Suprapubic skin (tissue), 4 donors: ENCODE results near the gene GRP. TPM values are rescaled to one million over a fixed set of nuclear protein-coding genes. Genes with fewer than 3 reads are reported as not detected.

Experiments used
- DNase-seq, 2 donors: peaks; one replicate each; pipeline ENCODE4 v3.0.0-alpha.2; 2019; ENCODE audit warnings: low spot score in 2 of 2
- H3K27ac ChIP-seq: fragments of 200-600 bp; sonication (generic); one replicate; pipeline ENCODE4 v1.5.1; 2019
- H3K27me3 ChIP-seq: fragments of 200-600 bp; sonication (generic); one replicate; pipeline ENCODE4 v1.5.1; 2019
- H3K36me3 ChIP-seq: fragments of 200-600 bp; sonication (generic); one replicate; pipeline ENCODE4 v1.5.1; 2019
- H3K4me1 ChIP-seq: fragments of 200-600 bp; sonication (generic); one replicate; pipeline ENCODE4 v1.5.1; 2019
- H3K4me3 ChIP-seq: fragments of 200-600 bp; sonication (generic); one replicate; pipeline ENCODE4 v1.5.1; 2019; ENCODE audit warnings: mild to moderate bottlenecking
- H3K9me3 ChIP-seq: fragments of 200-600 bp; sonication (generic); one replicate; pipeline ENCODE4 v1.5.1; 2019
- CTCF ChIP-seq, 2 donors: fragments of 200-600 bp in 1 of 2; fragments of 450-650 bp in 1 of 2; sonication (generic) in 1 of 2; IDR thresholded peaks; one replicate each; pipeline ENCODE4 v1.5.1; 2016 to 2019; ENCODE audit warnings: antibody characterized with exemption in 2 of 2, mild to moderate bottlenecking in 1 of 2, moderate library complexity in 1 of 2
- EP300 ChIP-seq: sonication (generic); formaldehyde crosslinking; IDR thresholded peaks from one replicate; pipeline ENCODE4 v1.6.1; 2017; ENCODE audit warnings: antibody characterized with exemption
- POLR2A ChIP-seq, 2 donors: fragments of 450-650 bp; IDR thresholded peaks; one replicate each; pipeline ENCODE4 v1.6.1; 2017; ENCODE audit warnings: antibody characterized with exemption in 2 of 2, mild to moderate bottlenecking in 2 of 2, moderate library complexity in 2 of 2
- POLR2AphosphoS5 ChIP-seq, 3 donors: sonication (generic); formaldehyde crosslinking; IDR thresholded peaks; one replicate each; pipeline ENCODE4 v1.6.1; 2017; ENCODE audit warnings: antibody characterized with exemption in 3 of 3
- WGBS: methylation state at CpG from one replicate; pipeline ENCODE4 v1.1.5; 2018; 5-methylcytosine and 5-hydroxymethylcytosine counted together
- total RNA-seq, 4 donors: library from RNA; depleted of rRNA; stranded (reverse); fragments of >200 nt; gene quantifications; one replicate each; pipeline ENCODE4 v1.1.0, GENCODE V29; 2016

Gene GRP
- total RNA-seq, 4 donors from 2014 or later: not detected

- TF ChIP-seq EP300: no peak
- no peak for TF ChIP-seq CTCF (IDR thresholded peaks at IDR 0.05)
- TF ChIP-seq POLR2AphosphoS5 (IDR thresholded peaks at IDR 0.05): no peak
- TF ChIP-seq POLR2A (IDR thresholded peaks at IDR 0.05): no peak
- no peak overlapping the region for H3K4me3 ChIP-seq
- H3K4me1 ChIP-seq: no peaks in the 10 kb centered on the region
- DNase-seq: no peak
- no peaks in the 10 kb centered on the region for H3K27me3 ChIP-seq
- no peaks in the 10 kb centered on the region for H3K36me3 ChIP-seq
- no peak overlapping the region for H3K27ac ChIP-seq
- no peaks in the 10 kb centered on the region for H3K9me3 ChIP-seq
- 73% methylated on average over 2 of the region's 2 CpGs for WGBS
Measured at GRCh38 chr18:59189008-59189407, 30.9 kb upstream of the GRP start.

GRCh38 chr18:59189746-59190145 is 30.2 kb upstream of the GRP start:
- 71% methylated on average over 1 of the region's 1 CpG for WGBS
- Histone ChIP-seq H3K4me1 (no peaks in the 10 kb centered on the region), H3K4me3 (no peak overlapping the region), H3K9me3 (no peaks in the 10 kb centered on the region), H3K27ac (no peak overlapping the region), H3K36me3 (no peaks in the 10 kb centered on the region), H3K27me3 (no peaks in the 10 kb centered on the region)
- no peak for DNase-seq
- TF ChIP-seq EP300 (no peak), CTCF (IDR thresholded peaks at IDR 0.05) (no peak), POLR2AphosphoS5 (IDR thresholded peaks at IDR 0.05) (no peak), POLR2A (IDR thresholded peaks at IDR 0.05) (no peak)

- no peaks in the 10 kb centered on the region for H3K27me3 ChIP-seq
- no peak for DNase-seq
- TF ChIP-seq POLR2AphosphoS5 (IDR thresholded peaks at IDR 0.05) (no peak), EP300 (no peak), POLR2A (IDR thresholded peaks at IDR 0.05) (no peak), CTCF (IDR thresholded peaks at IDR 0.05) (no peak)
- H3K27ac ChIP-seq: no peak overlapping the region
- WGBS: 57% methylated on average over 4 of the region's 4 CpGs
- no peaks in the 10 kb centered on the region for H3K36me3 ChIP-seq
- no peaks in the 10 kb centered on the region for H3K9me3 ChIP-seq
- H3K4me1 ChIP-seq: no peaks in the 10 kb centered on the region
- no peak overlapping the region for H3K4me3 ChIP-seq
Measured at GRCh38 chr18:59196161-59196725, 23.7 kb upstream of the GRP start.

GRCh38 chr18:59197636-59198035 is 22.3 kb upstream of the GRP start:
- TF ChIP-seq CTCF (IDR thresholded peaks at IDR 0.05) (no peak), EP300 (no peak), POLR2A (IDR thresholded peaks at IDR 0.05) (no peak), POLR2AphosphoS5 (IDR thresholded peaks at IDR 0.05) (no peak)
- 77% methylated on average over 2 of the region's 2 CpGs for WGBS
- no peaks in the 10 kb centered on the region for H3K4me1 ChIP-seq

GRCh38 chr18:59198215-59198614 is 21.7 kb upstream of the GRP start:
- DNase-seq: no peak
- no peaks in the 10 kb centered on the region for H3K9me3 ChIP-seq
- H3K36me3 ChIP-seq: no peaks in the 10 kb centered on the region
- no peaks in the 10 kb centered on the region for H3K27me3 ChIP-seq
- H3K27ac ChIP-seq: no peak overlapping the region
- H3K4me3 ChIP-seq: no peak overlapping the region
- TF ChIP-seq EP300: no peak
- TF ChIP-seq CTCF (IDR thresholded peaks at IDR 0.05): no peak
- no peak for TF ChIP-seq POLR2A (IDR thresholded peaks at IDR 0.05)
- no peak for TF ChIP-seq POLR2AphosphoS5 (IDR thresholded peaks at IDR 0.05)
- 86% methylated on average over 6 of the region's 6 CpGs for WGBS
- peaks cover 2% of the 10 kb centered on the region for H3K4me1 ChIP-seq

More at GRCh38 chr18:59197636-59198035, 22.3 kb upstream of the GRP start:
- Histone ChIP-seq H3K36me3 (no peaks in the 10 kb centered on the region), H3K27ac (no peak overlapping the region), H3K9me3 (no peaks in the 10 kb centered on the region), H3K4me3 (no peak overlapping the region), H3K27me3 (no peaks in the 10 kb centered on the region)
- no peak for DNase-seq
